Heart left ventricle (tissue), 13 donors: ENCODE data around the gene OPN4.

Source experiments
- POLR2A ChIP-seq, 2 donors: fragments of 450-650 bp; IDR thresholded peaks; one replicate each; pipeline ENCODE4 v1.6.1; 2017; ENCODE audit warnings: antibody characterized with exemption in 2 of 2, mild to moderate bottlenecking in 2 of 2, moderate library complexity in 2 of 2
- TF ChIP-seq, protein P1 (sequence below), 12 donors: fragments of 200-600 bp; sonication (generic) in 4 of 12; IDR thresholded peaks; one replicate each; pipeline versions ENCODE4 v1.5.0 to v1.8.0; 2018 to 2022; ENCODE audit warnings: antibody characterized with exemption in 12 of 12, mild to moderate bottlenecking in 5 of 12
- donor health status: ischemic (EF 13 %, LVEDD 7.1; RV severe dilation, severe dysfunction).
- donor health status: DM: no; HTN: yes; CAD: no.
- donor health status: DM: no; HTN: no; CAD: no.
- donor health status: ischemic (EF 25% LVEDD 6.9; RV normal size, moderate dysfunction).
- donor health status: ischemic (EF 25% LVEDD 5.7; RV mildly dilated, moderate dysfunction).
- donor health status: ischemic (EF 35%, LVEDD 5.7; RV mildly dilated, moderate dysfunction).
- donor health status: nonischemic (EF 11% LVEDD 7.7; RV severe dilation, severe dysfunction).
- donor health status: DM: yes; HTN: yes; CAD: no.
- donor health status: PGD.
- donor health status: ischemic (EF 29% LVEDD 5.4; RV normal size, mild dysfunction).
- donor health status: nonischemic (EF 23%, LVEDD 6.1; RV moderate dilation, normal function).

- TF ChIP-seq, protein P1, sequence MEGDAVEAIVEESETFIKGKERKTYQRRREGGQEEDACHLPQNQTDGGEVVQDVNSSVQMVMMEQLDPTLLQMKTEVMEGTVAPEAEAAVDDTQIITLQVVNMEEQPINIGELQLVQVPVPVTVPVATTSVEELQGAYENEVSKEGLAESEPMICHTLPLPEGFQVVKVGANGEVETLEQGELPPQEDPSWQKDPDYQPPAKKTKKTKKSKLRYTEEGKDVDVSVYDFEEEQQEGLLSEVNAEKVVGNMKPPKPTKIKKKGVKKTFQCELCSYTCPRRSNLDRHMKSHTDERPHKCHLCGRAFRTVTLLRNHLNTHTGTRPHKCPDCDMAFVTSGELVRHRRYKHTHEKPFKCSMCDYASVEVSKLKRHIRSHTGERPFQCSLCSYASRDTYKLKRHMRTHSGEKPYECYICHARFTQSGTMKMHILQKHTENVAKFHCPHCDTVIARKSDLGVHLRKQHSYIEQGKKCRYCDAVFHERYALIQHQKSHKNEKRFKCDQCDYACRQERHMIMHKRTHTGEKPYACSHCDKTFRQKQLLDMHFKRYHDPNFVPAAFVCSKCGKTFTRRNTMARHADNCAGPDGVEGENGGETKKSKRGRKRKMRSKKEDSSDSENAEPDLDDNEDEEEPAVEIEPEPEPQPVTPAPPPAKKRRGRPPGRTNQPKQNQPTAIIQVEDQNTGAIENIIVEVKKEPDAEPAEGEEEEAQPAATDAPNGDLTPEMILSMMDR (IDR thresholded peaks at IDR 0.05) = peak; percentile 63 to 93 (median 82)
- peak in 1 of 2 donors; percentile 68 for TF ChIP-seq POLR2A (IDR thresholded peaks at IDR 0.05)
These were observed 56.7 kb downstream of the OPN4 start for GRCh38 chr10:86710987-86711512.
